CD14-positive monocyte (primary cell): ENCODE measurements around the gene PLSCR4. TPM values are rescaled to one million over a fixed set of nuclear protein-coding genes. Genes with fewer than 3 reads are reported as not detected.

ENCODE experiments used
- DNase-seq, 3 donors: peaks; one replicate each; pipeline ENCODE4 v3.0.0-alpha.2; 2011 to 2022
- H2AFZ ChIP-seq: 2 replicates; pipeline ENCODE4 v1.6.0; 2012; ENCODE audit warnings: mild to moderate bottlenecking, low read depth, low read length, inconsistent platforms; ENCODE audit not compliant: insufficient read depth, poor library complexity, severe bottlenecking
- H3K27ac ChIP-seq, 2 donors: 1 replicate in 1 of 2; 2 replicates in 1 of 2; pipeline ENCODE4 v1.5.1; 2012 to 2013; ENCODE audit warnings: low read length in 2 of 2, control low read depth in 1 of 2, inconsistent platforms in 1 of 2, low read depth in 1 of 2, mild to moderate bottlenecking in 1 of 2
- H3K27me3 ChIP-seq, 2 donors: one replicate each; pipeline versions ENCODE4 v1.6.0 to v1.6.1; 2011 to 2013; ENCODE audit warnings: low read length in 2 of 2; ENCODE audit not compliant: control insufficient read depth in 2 of 2, insufficient read depth in 2 of 2
- H3K36me3 ChIP-seq, 2 donors: replicated peaks in 1 of 2; 1 replicate in 1 of 2; 2 replicates in 1 of 2; pipeline versions ENCODE4 v1.5.1 to v1.6.1; 2012 to 2013; ENCODE audit warnings: low read length in 2 of 2, control low read depth in 1 of 2, inconsistent platforms in 1 of 2, mild to moderate bottlenecking in 1 of 2; ENCODE audit not compliant: insufficient read depth in 2 of 2, control insufficient read depth in 1 of 2
- H3K4me1 ChIP-seq, 2 donors: 1 replicate in 1 of 2; 2 replicates in 1 of 2; pipeline versions ENCODE4 v1.5.1 to v1.6.1; 2012 to 2013; ENCODE audit warnings: low read length in 2 of 2, control low read depth in 1 of 2, inconsistent platforms in 1 of 2, mild to moderate bottlenecking in 1 of 2, moderate library complexity in 1 of 2; ENCODE audit not compliant: insufficient read depth in 2 of 2, control insufficient read depth in 1 of 2
- H3K4me2 ChIP-seq: replicated peaks from 2 replicates; pipeline ENCODE3; 2012; ENCODE audit warnings: low read length, moderate library complexity, mild to moderate bottlenecking; ENCODE audit not compliant: poor library complexity, severe bottlenecking; ENCODE audit errors: extremely low read depth
- H3K4me3 ChIP-seq, 3 experiments: fragments of 200-600 bp in 1 of 3; sonication (generic) in 1 of 3; replicated peaks in 1 of 3; 1 replicate in 2 of 3; 2 replicates in 1 of 3; pipeline ENCODE4 v1.5.1; 2011 to 2013; ENCODE audit warnings: low read length in 3 of 3, mild to moderate bottlenecking in 3 of 3, control low read depth in 2 of 3, low read depth in 2 of 3, inconsistent platforms in 1 of 3, moderate library complexity in 1 of 3
- H3K79me2 ChIP-seq: 2 replicates; pipeline ENCODE4 v1.6.0; 2012; ENCODE audit warnings: mild to moderate bottlenecking, control low read depth, inconsistent platforms, low read length, moderate library complexity; ENCODE audit not compliant: insufficient read depth
- H3K9ac ChIP-seq: 2 replicates; pipeline ENCODE4 v1.6.0; 2017; ENCODE audit warnings: low read length, mild to moderate bottlenecking; ENCODE audit not compliant: insufficient read depth, poor library complexity, severe bottlenecking
- H3K9me3 ChIP-seq, 2 donors: replicated peaks in 1 of 2; 1 replicate in 1 of 2; 2 replicates in 1 of 2; pipeline versions ENCODE4 v1.5.1 to v1.6.1; 2012 to 2013; ENCODE audit warnings: low read length in 2 of 2, control low read depth in 1 of 2; ENCODE audit not compliant: control insufficient read depth in 1 of 2, insufficient read depth in 1 of 2
- H4K20me1 ChIP-seq: 2 replicates; pipeline ENCODE4 v1.6.0; 2012; ENCODE audit warnings: mild to moderate bottlenecking, low read length, control low read depth, moderate library complexity; ENCODE audit not compliant: insufficient read depth
- H3K27ac Mint-ChIP-seq, 7 donors: one replicate each; pipeline ENCODE4 v1.8.0; 2020; ENCODE audit warnings: mild to moderate bottlenecking in 7 of 7, mixed read lengths in 7 of 7, moderate library complexity in 6 of 7, inconsistent platforms in 2 of 7
- H3K27me3 Mint-ChIP-seq, 3 donors: one replicate each; pipeline ENCODE4 v1.8.0; 2021 to 2022; ENCODE audit warnings: low read depth in 3 of 3, mild to moderate bottlenecking in 3 of 3, mixed read lengths in 3 of 3, moderate library complexity in 3 of 3, inconsistent platforms in 1 of 3
- H3K36me3 Mint-ChIP-seq, 2 donors: one replicate each; pipeline ENCODE4 v1.8.0; 2020; ENCODE audit warnings: mixed read lengths in 2 of 2, inconsistent platforms in 1 of 2, mild to moderate bottlenecking in 1 of 2
- H3K4me1 Mint-ChIP-seq: one replicate; pipeline ENCODE4 v1.8.0; 2020; ENCODE audit warnings: mild to moderate bottlenecking, mixed read lengths
- H3K4me3 Mint-ChIP-seq, 2 donors: one replicate each; pipeline ENCODE4 v1.8.0; 2020; ENCODE audit warnings: mild to moderate bottlenecking in 2 of 2, mixed read lengths in 2 of 2, moderate library complexity in 1 of 2
- H3K9me3 Mint-ChIP-seq, 7 donors: one replicate each; pipeline ENCODE4 v1.8.0; 2020 to 2022; ENCODE audit warnings: mixed read lengths in 7 of 7, mild to moderate bottlenecking in 6 of 7, moderate library complexity in 6 of 7, inconsistent platforms in 2 of 7
- CTCF ChIP-seq: fragments of 200-600 bp; IDR thresholded peaks from one replicate; pipeline ENCODE4 v1.8.0; 2022; ENCODE audit warnings: antibody characterized with exemption, mild to moderate bottlenecking
- whole genome bisulfite sequencing: methylation state at CpG from one replicate; pipeline ENCODE4 v1.1.5; 2013; ENCODE audit warnings: missing lambda C conversion rate; ENCODE audit not compliant: insufficient coverage; 5-methylcytosine and 5-hydroxymethylcytosine counted together
- intact Hi-C, 2 donors: fragments of 100-400 bp; cut with micrococcal nuclease; formaldehyde crosslinking; loops; one replicate each; pipeline versions ENCODE4 v1.15.0 to v1.15.1; 2023
- polyA plus RNA-seq, 3 donors: library from polyadenylated mRNA; depleted of rRNA in 1 of 3; unstranded in 2 of 3; stranded (reverse) in 1 of 3; fragments of 300-500 nt in 2 of 3; fragments of >200 nt in 1 of 3; fragmentation: Illumina TruSeq in 2 of 3; gene quantifications; 1 replicate in 2 of 3; 2 replicates in 1 of 3; pipeline ENCODE4 v1.2.3, GENCODE V29; 2012 to 2021

The PLSCR4 gene
- polyA plus RNA-seq, 3 donors: 0.05 TPM; not detected in 2

GRCh38 chr3:146145642-146146041, 105.3 kb downstream of the PLSCR4 start:
- H3K9me3 Mint-ChIP-seq: no peaks in the 10 kb centered on the region
- no peak for DNase-seq
- Histone ChIP-seq H3K79me2 (no peaks in the 10 kb centered on the region), H3K9ac (no peak overlapping the region), H4K20me1 (no peaks in the 10 kb centered on the region), H3K36me3 (no peaks in the 10 kb centered on the region), H3K4me2 (no peak overlapping the region), H3K27me3 (no peaks in the 10 kb centered on the region), H2AFZ (no peak overlapping the region), H3K9me3 (no peaks in the 10 kb centered on the region), H3K27ac (no peak overlapping the region), H3K4me1 (peaks cover 0 to 11% of the 10 kb centered on the region in 2 donors), H3K4me3 (no peak overlapping the region)
- no peak for TF ChIP-seq CTCF
- no peaks in the 10 kb centered on the region for H3K27me3 Mint-ChIP-seq
- H3K4me1 Mint-ChIP-seq: peaks cover 13% of the 10 kb centered on the region
- no peak overlapping the region for H3K4me3 Mint-ChIP-seq
- H3K36me3 Mint-ChIP-seq: no peaks in the 10 kb centered on the region
- intact Hi-C loops: no loop called here
- H3K27ac Mint-ChIP-seq: no peak overlapping the region
- WGBS: no CpG with 5 or more reads among the region's 1 CpG

DNA sequence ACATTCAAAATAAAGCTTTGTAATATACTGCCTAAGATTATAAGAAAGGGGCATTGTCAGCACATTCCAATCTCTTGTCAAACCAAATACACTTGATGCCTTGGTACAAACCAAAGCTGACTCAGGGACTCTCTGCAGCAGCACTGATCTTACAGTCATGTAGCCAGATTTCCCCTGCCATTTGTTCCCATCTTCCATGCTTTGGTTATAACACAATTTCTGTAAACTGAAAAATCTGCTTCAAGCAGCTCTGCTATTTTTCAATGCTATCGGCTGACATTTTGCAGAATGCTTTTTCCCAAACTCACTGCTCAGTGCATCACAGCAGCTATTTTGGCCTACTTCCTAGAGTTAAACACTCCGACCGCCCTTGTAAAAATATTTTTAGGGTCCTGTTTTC, 108.1 kb downstream of the PLSCR4 start:
- Mint-ChIP-seq H3K36me3 (no peaks in the 10 kb centered on the region), H3K9me3 (no peaks in the 10 kb centered on the region), H3K27me3 (no peaks in the 10 kb centered on the region), H3K27ac (no peak overlapping the region), H3K4me3 (no peak overlapping the region), H3K4me1 (no peaks in the 10 kb centered on the region)
- Histone ChIP-seq H3K4me1 (no peaks in the 10 kb centered on the region), H3K9me3 (no peaks in the 10 kb centered on the region), H3K27me3 (no peaks in the 10 kb centered on the region), H3K79me2 (no peaks in the 10 kb centered on the region), H2AFZ (no peak overlapping the region), H3K9ac (no peak overlapping the region), H3K4me2 (no peak overlapping the region), H3K36me3 (no peaks in the 10 kb centered on the region), H3K27ac (no peak overlapping the region), H4K20me1 (no peaks in the 10 kb centered on the region), H3K4me3 (no peak overlapping the region)
- no peak for DNase-seq
- intact Hi-C loops: no loop called here
- WGBS: no CpG with 5 or more reads among the region's 3 CpGs
- no peak for TF ChIP-seq CTCF

Other genes with a start within 250 kb of the PLSCR4 start
- gene PLOD2, start 89.9 kb downstream of the PLSCR4 start, polyA plus RNA-seq: not detected
- gene PLSCR2, start 218.5 kb upstream of the PLSCR4 start, polyA plus RNA-seq: not detected